Activated CD8-positive, alpha-beta memory T cell treated with anti-CD3 and anti-CD28 coated beads, Interleukin-2, amount 50 U/mL, for 24 hours (primary cell): ENCODE measurements around the gene MAP3K2.

Experiments used
- DNase-seq: peaks from one replicate; pipeline ENCODE4 v3.0.0-alpha.2; 2020; ENCODE audit errors: extremely low read depth

MAP3K2 gene

GRCh38 chr2:127407091-127407490 is 19.3 kb upstream of the MAP3K2 start:
- no peak for DNase-seq

- DNase-seq = no peak
Observed at GRCh38 chr2:127406454-127406853, 18.7 kb upstream of the MAP3K2 start.

- DNase-seq = no peak
Observed at GRCh38 chr2:127405255-127405610, 17.5 kb upstream of the MAP3K2 start.

GRCh38 chr2:127404466-127405254 is 16.9 kb upstream of the MAP3K2 start:
- DNase-seq = no peak

- no peak for DNase-seq
Observed at GRCh38 chr2:127403460-127403859, 15.7 kb upstream of the MAP3K2 start.

GRCh38 chr2:127401757-127402695 is 14.3 kb upstream of the MAP3K2 start:
- no peak for DNase-seq

- DNase-seq = no peak
Observed at GRCh38 chr2:127400897-127401756, 13.4 kb upstream of the MAP3K2 start.

GRCh38 chr2:127400533-127400896 is 12.7 kb upstream of the MAP3K2 start:
- no peak for DNase-seq

- no peak for DNase-seq
Observed at GRCh38 chr2:127398239-127398590, 10.4 kb upstream of the MAP3K2 start.

- no peak for DNase-seq
Observed at GRCh38 chr2:127397568-127398238, 9.9 kb upstream of the MAP3K2 start.

- no peak for DNase-seq
Observed at GRCh38 chr2:127394492-127394891, 6.7 kb upstream of the MAP3K2 start.

- no peak for DNase-seq
Observed at GRCh38 chr2:127392828-127393578, 5.2 kb upstream of the MAP3K2 start.

GRCh38 chr2:127392133-127392827 is 4.5 kb upstream of the MAP3K2 start:
- DNase-seq = no peak

- no peak for DNase-seq
Observed at GRCh38 chr2:127389778-127390435, 2.1 kb upstream of the MAP3K2 start.

- no peak for DNase-seq
Observed at GRCh38 chr2:127388423-127389164, 819 bp upstream of the MAP3K2 start.

GRCh38 chr2:127386764-127387654 is 766 bp downstream of the MAP3K2 start:
- peak; percentile 53 for DNase-seq

- DNase-seq = no peak
Observed at GRCh38 chr2:127386246-127386645, 1.5 kb downstream of the MAP3K2 start.

GRCh38 chr2:127384529-127384928 is 3.2 kb downstream of the MAP3K2 start:
- DNase-seq = no peak
